ENCODE results near the gene SPNS2.

- TF ChIP-seq EZH2 (IDR thresholded peaks at IDR 0.05; ENCODE audit: low read depth) (no peak), CTCF (conservative IDR thresholded peaks at IDR 0.05) (no peak)
Observed at GRCh38 chr17:4533523-4534504, 35.1 kb downstream of the SPNS2 start.

Data from PC-9 (cell line).